ENCODE data around the gene TLR1.
"Not testable (repeated sequence)": the region's sequence is repeated elsewhere in the genome, so short reads cannot be mapped to it uniquely, and the experiment has no call there.

GRCh38 chr4:38777925-38778324 is 26.7 kb downstream of the TLR1 start:
- not testable (repeated sequence) for TF ChIP-seq GLIS3, TSHZ2, SNAI2 (CRISPR knock-in tag; IDR thresholded peaks at IDR 0.05)

All from SK-N-SH treated with all-trans-retinoic acid at 6 μM for 48 hours (cell line).